Measurements from ENCODE around the gene MAP7D2. TPM values are rescaled to one million over a fixed set of nuclear protein-coding genes. Genes with fewer than 3 reads are reported as not detected.

MAP7D2 gene
- total and polyA plus RNA-seq, 4 donors, result 0.37 to 0.75 (median 0.57) TPM

DNA sequence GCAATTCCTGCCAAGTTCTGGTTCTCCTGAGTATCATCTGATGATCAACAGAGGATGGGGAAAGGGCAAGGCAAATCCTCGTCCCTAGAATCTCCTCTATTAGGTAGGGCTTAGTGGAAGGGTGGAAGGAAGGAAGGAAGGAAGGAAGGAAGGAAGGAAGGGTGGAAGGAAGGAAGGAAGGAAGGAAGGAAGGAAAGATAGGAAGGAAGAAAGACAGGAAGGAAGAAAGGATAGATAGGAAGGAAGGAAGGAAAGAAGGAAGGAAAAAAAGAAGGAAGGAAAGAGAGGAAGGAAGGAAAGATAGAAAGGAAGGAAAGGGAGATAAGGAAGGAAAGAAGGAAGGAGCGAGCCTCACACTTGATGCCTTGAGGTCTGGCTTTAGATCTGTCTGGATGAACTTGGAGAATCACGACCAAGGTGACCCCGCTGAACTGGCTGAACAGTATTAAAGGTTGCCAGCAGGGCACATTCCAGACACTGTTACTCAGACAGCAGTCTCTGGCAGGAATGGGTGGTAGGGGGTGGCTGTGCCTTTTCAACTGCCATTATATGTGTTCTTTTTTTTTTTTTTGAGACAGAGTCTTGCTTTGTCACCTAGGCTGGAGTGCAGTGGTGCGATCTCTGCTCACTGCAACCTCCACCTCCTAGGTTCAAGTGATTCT lies 57.1 kb downstream of the MAP7D2 start:
- Histone ChIP-seq H3K27me3 (ENCODE audit: control insufficient read depth in 3 of 3, insufficient read depth in 3 of 3, low read length in 2 of 3) (peaks cover 0 to 66% (median 17%) of the 10 kb centered on the region in 3 donors), H3K4me3 (no peak overlapping the region), H3K4me1 (ENCODE audit: control insufficient read depth in 5 of 5, insufficient read depth in 5 of 5, low read length in 5 of 5) (peaks cover 0 to 1% (median 0%) of the 10 kb centered on the region in 5 donors), H3K36me3 (ENCODE audit: control insufficient read depth in 4 of 4, insufficient read depth in 4 of 4, low read length in 4 of 4) (no peaks in the 10 kb centered on the region), H3K9me3 (ENCODE audit: control insufficient read depth in 4 of 4, insufficient read depth in 3 of 4, low read length in 3 of 4) (peaks cover 0 to 1% (median 0%) of the 10 kb centered on the region in 4 donors), H3K9ac (ENCODE audit: insufficient read depth in 1 of 2, low read length in 2 of 2) (no peak overlapping the region), H3K27ac (ENCODE audit: low read depth in 1 of 2, low read length in 1 of 2) (no peak overlapping the region)
- DNase-seq (no peak), ATAC-seq (ENCODE audit: insufficient read depth, low FRiP score) (no peak)
- WGBS, 2 donors, result 77 to 89% methylated on average over 5 of the region's 5 CpGs
- TF ChIP-seq, protein P1, sequence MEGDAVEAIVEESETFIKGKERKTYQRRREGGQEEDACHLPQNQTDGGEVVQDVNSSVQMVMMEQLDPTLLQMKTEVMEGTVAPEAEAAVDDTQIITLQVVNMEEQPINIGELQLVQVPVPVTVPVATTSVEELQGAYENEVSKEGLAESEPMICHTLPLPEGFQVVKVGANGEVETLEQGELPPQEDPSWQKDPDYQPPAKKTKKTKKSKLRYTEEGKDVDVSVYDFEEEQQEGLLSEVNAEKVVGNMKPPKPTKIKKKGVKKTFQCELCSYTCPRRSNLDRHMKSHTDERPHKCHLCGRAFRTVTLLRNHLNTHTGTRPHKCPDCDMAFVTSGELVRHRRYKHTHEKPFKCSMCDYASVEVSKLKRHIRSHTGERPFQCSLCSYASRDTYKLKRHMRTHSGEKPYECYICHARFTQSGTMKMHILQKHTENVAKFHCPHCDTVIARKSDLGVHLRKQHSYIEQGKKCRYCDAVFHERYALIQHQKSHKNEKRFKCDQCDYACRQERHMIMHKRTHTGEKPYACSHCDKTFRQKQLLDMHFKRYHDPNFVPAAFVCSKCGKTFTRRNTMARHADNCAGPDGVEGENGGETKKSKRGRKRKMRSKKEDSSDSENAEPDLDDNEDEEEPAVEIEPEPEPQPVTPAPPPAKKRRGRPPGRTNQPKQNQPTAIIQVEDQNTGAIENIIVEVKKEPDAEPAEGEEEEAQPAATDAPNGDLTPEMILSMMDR (IDR thresholded peaks at IDR 0.05; ENCODE audit: control extremely low read depth, extremely low read depth), result no peak

DNA sequence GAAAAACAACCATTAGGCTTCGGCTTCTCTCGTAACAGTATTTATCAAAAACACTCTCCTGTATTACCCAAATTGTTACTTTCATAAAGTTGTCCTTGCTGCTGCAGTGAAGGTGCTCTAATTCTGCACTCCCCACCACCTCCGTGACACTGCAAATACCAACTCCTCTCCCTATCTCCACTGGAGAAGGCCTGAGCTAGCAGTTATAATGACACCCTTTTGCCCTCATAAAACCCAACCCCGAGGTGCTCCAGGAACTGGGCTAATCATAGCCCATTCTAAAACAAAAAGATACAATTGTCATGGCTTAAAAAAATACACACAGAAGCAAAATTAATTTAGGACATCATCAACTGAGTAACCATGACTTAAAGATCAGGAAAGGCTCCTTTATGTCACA lies 59.2 kb downstream of the MAP7D2 start:
- H3K27me3 ChIP-seq (ENCODE audit: control insufficient read depth in 3 of 3, insufficient read depth in 3 of 3, low read length in 2 of 3), result peaks cover 0 to 63% (median 17%) of the 10 kb centered on the region in 3 donors
- DNase-seq (no peak), ATAC-seq (ENCODE audit: insufficient read depth, low FRiP score) (no peak)
- TF ChIP-seq, protein P1 (IDR thresholded peaks at IDR 0.05; ENCODE audit: control extremely low read depth, extremely low read depth), result no peak
- peaks cover 0 to 3% (median 0%) of the 10 kb centered on the region in 4 donors for H3K9me3 ChIP-seq (ENCODE audit: control insufficient read depth in 4 of 4, insufficient read depth in 3 of 4, low read length in 3 of 4)
- no peaks in the 10 kb centered on the region for H3K36me3 ChIP-seq (ENCODE audit: control insufficient read depth in 4 of 4, insufficient read depth in 4 of 4, low read length in 4 of 4)
- H3K27ac ChIP-seq (ENCODE audit: low read depth in 1 of 2, low read length in 1 of 2), result no peak overlapping the region
- 81 to 88% methylated on average over 4 of the region's 4 CpGs for WGBS, 2 donors
- peaks cover 0 to 1% (median 0%) of the 10 kb centered on the region in 5 donors for H3K4me1 ChIP-seq (ENCODE audit: control insufficient read depth in 5 of 5, insufficient read depth in 5 of 5, low read length in 5 of 5)
- no peak overlapping the region for H3K4me3 ChIP-seq
- H3K9ac ChIP-seq (ENCODE audit: insufficient read depth in 1 of 2, low read length in 2 of 2), result no peak overlapping the region

DNA sequence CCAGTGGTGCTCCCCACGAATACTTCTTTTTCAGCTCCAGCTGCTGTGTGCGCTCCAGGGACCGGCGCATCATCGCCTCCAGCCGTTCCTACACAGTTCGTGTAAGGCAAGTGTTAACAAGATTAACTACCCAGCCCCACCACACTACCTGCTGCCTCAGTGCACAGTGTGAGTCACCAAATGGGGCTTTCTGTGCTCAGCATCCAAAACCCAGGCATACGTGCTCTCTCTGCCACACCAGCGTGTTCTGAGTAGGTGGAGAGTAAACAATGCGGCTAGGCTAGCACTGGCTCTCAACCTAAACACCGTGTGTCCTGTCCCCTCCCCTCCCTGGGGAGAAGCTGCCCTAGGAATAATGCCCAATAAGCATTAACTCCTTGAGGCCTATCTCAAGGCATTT lies 60.0 kb downstream of the MAP7D2 start:
- ATAC-seq (ENCODE audit: insufficient read depth, low FRiP score) (no peak), DNase-seq (no peak)

More for the DNA sequence above, 60.0 kb downstream of the MAP7D2 start:
- Histone ChIP-seq H3K9me3 (ENCODE audit: control insufficient read depth in 4 of 4, insufficient read depth in 3 of 4, low read length in 3 of 4) (peaks cover 0 to 3% (median 0%) of the 10 kb centered on the region in 4 donors), H3K4me1 (ENCODE audit: control insufficient read depth in 5 of 5, insufficient read depth in 5 of 5, low read length in 5 of 5) (peaks cover 0 to 1% (median 0%) of the 10 kb centered on the region in 5 donors), H3K27me3 (ENCODE audit: control insufficient read depth in 3 of 3, insufficient read depth in 3 of 3, low read length in 2 of 3) (peaks cover 0 to 63% (median 17%) of the 10 kb centered on the region in 3 donors), H3K9ac (ENCODE audit: insufficient read depth in 1 of 2, low read length in 2 of 2) (no peak overlapping the region), H3K36me3 (ENCODE audit: control insufficient read depth in 4 of 4, insufficient read depth in 4 of 4, low read length in 4 of 4) (no peaks in the 10 kb centered on the region), H3K27ac (ENCODE audit: low read depth in 1 of 2, low read length in 1 of 2) (no peak overlapping the region), H3K4me3 (no peak overlapping the region)
- WGBS, 2 donors, result 65 to 81% methylated on average over 11 of the region's 11 CpGs
- TF ChIP-seq, protein P1 (IDR thresholded peaks at IDR 0.05; ENCODE audit: control extremely low read depth, extremely low read depth), result no peak

Data from lung (tissue), 12 donors.